Loucy (cell line): ENCODE data around the gene SRRM3.

Source experiments
- H2AFZ ChIP-seq: fragments of 200-600 bp; sonication (generic); 2 replicates; pipeline ENCODE4 v1.6.0; 2016; ENCODE audit warnings: antibody characterized with exemption, mild to moderate bottlenecking, low read length, moderate library complexity
- H3F3A ChIP-seq: fragments of 200-600 bp; 2 replicates; pipeline ENCODE4 v1.6.0; 2016; ENCODE audit warnings: antibody characterized with exemption, low read depth, mild to moderate bottlenecking
- H3K27me3 ChIP-seq: fragments of 200-600 bp; sonication (generic); 2 replicates; pipeline ENCODE4 v1.6.1; 2014; ENCODE audit warnings: low read length, mild to moderate bottlenecking; ENCODE audit not compliant: insufficient read depth, poor library complexity, severe bottlenecking
- H3K36me3 ChIP-seq: fragments of 200-600 bp; sonication (generic); 2 replicates; pipeline ENCODE4 v1.6.1; 2016; ENCODE audit warnings: low read length; ENCODE audit not compliant: insufficient read depth
- H3K4me1 ChIP-seq: fragments of 200-600 bp; sonication (generic); 2 replicates; pipeline ENCODE4 v1.5.1; 2014; ENCODE audit warnings: low read length, mild to moderate bottlenecking; ENCODE audit not compliant: insufficient read depth, poor library complexity, severe bottlenecking
- H3K4me2 ChIP-seq: fragments of 200-600 bp; sonication (generic); 2 replicates; pipeline ENCODE4 v1.6.0; 2014; ENCODE audit warnings: antibody characterized with exemption, low read length, low read depth, mild to moderate bottlenecking; ENCODE audit not compliant: poor library complexity, severe bottlenecking
- H3K4me3 ChIP-seq: fragments of 200-600 bp; sonication (generic); 2 replicates; pipeline ENCODE4 v1.5.1; 2014; ENCODE audit warnings: low read length, mild to moderate bottlenecking, mixed read lengths; ENCODE audit not compliant: poor library complexity, severe bottlenecking
- H3K79me2 ChIP-seq: fragments of 200-600 bp; sonication (generic); 2 replicates; pipeline ENCODE4 v1.6.1; 2014; ENCODE audit warnings: low read length; ENCODE audit not compliant: insufficient read depth
- H3K9ac ChIP-seq: fragments of 200-600 bp; sonication (generic); 2 replicates; pipeline ENCODE4 v1.6.0; 2014; ENCODE audit warnings: mild to moderate bottlenecking, low read depth, low read length, moderate library complexity; ENCODE audit not compliant: poor library complexity, severe bottlenecking
- H3K9me2 ChIP-seq: fragments of 200-600 bp; sonication (generic); replicated peaks from 2 replicates; pipeline ENCODE4 v1.6.1; 2016; ENCODE audit warnings: low read depth, low read length, mixed read lengths
- H3K9me3 ChIP-seq: fragments of 200-600 bp; sonication (generic); 2 replicates; pipeline ENCODE4 v1.6.1; 2014; ENCODE audit warnings: mild to moderate bottlenecking, antibody characterized with exemption, low read length, low read depth; ENCODE audit not compliant: insufficient read depth
- H4K20me1 ChIP-seq: fragments of 200-600 bp; sonication (generic); 2 replicates; pipeline ENCODE4 v1.6.0; 2014; ENCODE audit warnings: antibody characterized with exemption, low read length, mild to moderate bottlenecking; ENCODE audit not compliant: insufficient read depth, poor library complexity, severe bottlenecking
- CTCF ChIP-seq: fragments of 200-600 bp; sonication (generic); conservative IDR thresholded peaks from 2 replicates; pipeline ENCODE4 v1.5.1; 2014; ENCODE audit warnings: mild to moderate bottlenecking, antibody characterized with exemption, low read length
- EZH2phosphoT487 ChIP-seq: fragments of 200-600 bp; IDR thresholded peaks from 2 replicates; pipeline ENCODE4 v1.6.1; 2018; ENCODE audit warnings: antibody characterized with exemption, mild to moderate bottlenecking, moderate library complexity, borderline replicate concordance

Gene SRRM3

GRCh38 chr7:76315364-76315763 is 113.7 kb downstream of the SRRM3 start:
- TF ChIP-seq CTCF (no peak), EZH2phosphoT487 (no peak)
- no peaks in the 10 kb centered on the region for H3F3A ChIP-seq
- H3K36me3 ChIP-seq: no peaks in the 10 kb centered on the region
- no peak overlapping the region for H2AFZ ChIP-seq
- H3K9me2 ChIP-seq: no peaks in the 10 kb centered on the region
- H3K4me2 ChIP-seq: no peak overlapping the region
- H3K27me3 ChIP-seq: no peaks in the 10 kb centered on the region
- H4K20me1 ChIP-seq: peaks cover 2% of the 10 kb centered on the region
- H3K9ac ChIP-seq: no peak overlapping the region
- H3K4me3 ChIP-seq: no peak overlapping the region
- no peaks in the 10 kb centered on the region for H3K9me3 ChIP-seq
- H3K4me1 ChIP-seq: peaks cover 14% of the 10 kb centered on the region
- H3K79me2 ChIP-seq: peaks cover 8% of the 10 kb centered on the region; the same call in 1 of the 2 replicates

- H3K9me3 ChIP-seq: no peaks in the 10 kb centered on the region
- peak overlapping the region; percentile 75 for H2AFZ ChIP-seq
- H4K20me1 ChIP-seq: peaks cover 2% of the 10 kb centered on the region
- no peaks in the 10 kb centered on the region for H3K9me2 ChIP-seq
- no peaks in the 10 kb centered on the region for H3F3A ChIP-seq
- no peaks in the 10 kb centered on the region for H3K27me3 ChIP-seq
- peak overlapping the region; percentile 80 for H3K9ac ChIP-seq
- H3K4me1 ChIP-seq: peaks cover 14% of the 10 kb centered on the region
- H3K79me2 ChIP-seq: peaks cover 8% of the 10 kb centered on the region; the same call in 1 of the 2 replicates
- peaks cover 4% of the 10 kb centered on the region; the same call in 1 of the 2 replicates for H3K36me3 ChIP-seq
- peak overlapping the region; percentile 85 for H3K4me3 ChIP-seq
- H3K4me2 ChIP-seq: peak overlapping the region; percentile 85
- TF ChIP-seq CTCF (no peak), EZH2phosphoT487 (no peak)
Measured at GRCh38 chr7:76316984-76317781, 115.5 kb downstream of the SRRM3 start.

- no peaks in the 10 kb centered on the region for H3F3A ChIP-seq
- peak overlapping the region; percentile 85 for H3K9ac ChIP-seq
- H3K79me2 ChIP-seq: peaks cover 8% of the 10 kb centered on the region; the same call in 1 of the 2 replicates
- peaks cover 8% of the 10 kb centered on the region; the same call in 1 of the 2 replicates for H3K36me3 ChIP-seq
- peak overlapping the region; percentile 85 for H3K4me2 ChIP-seq
- peaks cover 2% of the 10 kb centered on the region for H4K20me1 ChIP-seq
- H2AFZ ChIP-seq: peak overlapping the region; percentile 75
- H3K4me1 ChIP-seq: peaks cover 14% of the 10 kb centered on the region
- no peaks in the 10 kb centered on the region for H3K9me3 ChIP-seq
- no peaks in the 10 kb centered on the region for H3K9me2 ChIP-seq
- peak overlapping the region; percentile 85 for H3K4me3 ChIP-seq
- TF ChIP-seq EZH2phosphoT487 (no peak), CTCF (no peak)
- H3K27me3 ChIP-seq: no peaks in the 10 kb centered on the region
Measured at GRCh38 chr7:76317782-76318487, 116.2 kb downstream of the SRRM3 start.
